GM12878 (cell line): ENCODE results near the gene CAMK2B. TPM values are rescaled to one million over a fixed set of nuclear protein-coding genes. Genes with fewer than 3 reads are reported as not detected.

Source experiments
- ATAC-seq: fragments of 200-7000 bp; cut with Tn5 transposase; 3 replicates; pipeline ENCODE4 v1.9.1; 2020; ENCODE audit warnings: mild to moderate bottlenecking, moderate library complexity
- BruUV-seq: library from RNA; stranded (reverse); fragments of 400-500 nt; replicated peaks from 2 replicates; lab custom pipeline; 2021; lab: Mats Ljungman, UMichigan
- CTCF ChIA-PET: fragments of 300-600 bp; sonication (Branson Sonifier 250); formaldehyde crosslinking; extraction: SDS; loops from one replicate; lab custom pipeline; 2021; ENCODE audit warnings: inconsistent platforms; lab: Yijun Ruan, JAX
- POLR2A ChIA-PET: fragments of 350-600 bp; formaldehyde crosslinking; extraction: SDS; loops from one replicate; lab custom pipeline; 2021; ENCODE audit warnings: inconsistent platforms; lab: Charles Lee
- RAD21 ChIA-PET: fragments of 300-600 bp; sonication (Branson Sonifier 250); formaldehyde crosslinking; loops from one replicate; lab custom pipeline; 2023; ENCODE audit warnings: antibody characterized with exemption; ENCODE audit not compliant: unreplicated experiment; lab: Charles Lee
- SMC1A ChIA-PET: fragments of 300-600 bp; sonication (Branson Sonifier 250); formaldehyde crosslinking; loops from one replicate; lab custom pipeline; 2023; ENCODE audit not compliant: unreplicated experiment, uncharacterized antibody; lab: Charles Lee
- DNase-seq: peaks from one replicate; pipeline ENCODE4 v3.0.0-alpha.2; 2011; ENCODE audit warnings: low read depth, low spot score
- FAIRE-seq: peaks from 3 replicates; lab custom pipeline; 2011; peaks lifted over from hg19 to GRCh38; lab: Jason Lieb, UNC
- H2AFZ ChIP-seq: 2 replicates; pipeline ENCODE4 v1.6.0; 2011; ENCODE audit warnings: low read depth, low read length, control low read depth; ENCODE audit not compliant: control insufficient read depth
- H3K27ac ChIP-seq: 2 replicates; pipeline ENCODE4 v1.5.1; 2011; ENCODE audit warnings: control low read depth; ENCODE audit not compliant: control insufficient read depth, insufficient read depth
- H3K27me3 ChIP-seq, 2 experiments: replicated peaks in 1 of 2; 2 replicates each; pipeline versions ENCODE4 v1.6.0 to v1.6.1; 2011; ENCODE audit warnings: low read length in 1 of 2; ENCODE audit not compliant: control insufficient read depth in 2 of 2, insufficient read depth in 2 of 2
- H3K36me3 ChIP-seq, 2 experiments: 2 replicates each; pipeline ENCODE4 v1.5.1; 2011; ENCODE audit warnings: low read length in 1 of 2; ENCODE audit not compliant: control insufficient read depth in 2 of 2, insufficient read depth in 2 of 2
- H3K4me1 ChIP-seq: 2 replicates; pipeline ENCODE4 v1.6.1; 2011; ENCODE audit warnings: mild to moderate bottlenecking, low read length, moderate library complexity, mixed read lengths; ENCODE audit not compliant: control insufficient read depth, insufficient read depth
- H3K4me2 ChIP-seq: 2 replicates; pipeline ENCODE4 v1.6.0; 2011; ENCODE audit warnings: control low read depth; ENCODE audit not compliant: control insufficient read depth, insufficient read depth
- H3K4me3 ChIP-seq: fragments of 200-600 bp; sonication (generic); 2 replicates; pipeline ENCODE4 v1.5.1; 2016
- H3K79me2 ChIP-seq: 2 replicates; pipeline ENCODE4 v1.6.0; 2011; ENCODE audit warnings: low read length; ENCODE audit not compliant: control insufficient read depth, insufficient read depth
- H3K9ac ChIP-seq: 2 replicates; pipeline ENCODE4 v1.8.0; 2011; ENCODE audit warnings: low read length, control low read depth, mixed read lengths; ENCODE audit not compliant: control insufficient read depth, insufficient read depth
- H3K9me3 ChIP-seq: replicated peaks from 3 replicates; pipeline ENCODE4 v1.5.1; 2011; ENCODE audit warnings: mild to moderate bottlenecking, low read length; ENCODE audit not compliant: control insufficient read depth, insufficient read depth
- H4K20me1 ChIP-seq: 2 replicates; pipeline ENCODE4 v1.6.0; 2011; ENCODE audit not compliant: control insufficient read depth, insufficient read depth
- ATF7 ChIP-seq: fragments of 450-650 bp; IDR thresholded peaks from 2 replicates; pipeline ENCODE4 v1.6.1; 2016; ENCODE audit warnings: low read depth, mild to moderate bottlenecking
- BHLHE40 ChIP-seq, 2 experiments: fragments of 450-650 bp in 1 of 2; IDR thresholded peaks; 2 replicates each; pipeline ENCODE4 v1.6.1; 2011 to 2017; ENCODE audit warnings: low read depth in 2 of 2, borderline replicate concordance in 1 of 2, improper control_type of control experiment in 1 of 2, low read length in 1 of 2, mild to moderate bottlenecking in 1 of 2
- CHD2 ChIP-seq: IDR thresholded peaks from 2 replicates; pipeline ENCODE4 v1.6.1; 2011; ENCODE audit warnings: low read depth, low read length, improper control_type of control experiment, borderline replicate concordance
- CHD4 ChIP-seq: fragments of 200-600 bp; sonication (generic); IDR thresholded peaks from 2 replicates; pipeline ENCODE4 v1.6.1; 2016; ENCODE audit warnings: mild to moderate bottlenecking
- EP300 ChIP-seq, 2 experiments: fragments of 150-350 bp in 1 of 2; IDR thresholded peaks; 2 replicates each; pipeline ENCODE4 v1.6.1; 2011 to 2012; ENCODE audit warnings: low read depth in 2 of 2, low read length in 2 of 2, borderline replicate concordance in 1 of 2, improper control_type of control experiment in 1 of 2, inconsistent platforms in 1 of 2; ENCODE audit not compliant: control insufficient read depth in 1 of 2
- JUNB ChIP-seq: IDR thresholded peaks from 2 replicates; pipeline ENCODE4 v1.6.1; 2016; ENCODE audit warnings: antibody characterized with exemption, mild to moderate bottlenecking
- KDM1A ChIP-seq: fragments of 200-600 bp; sonication (generic); IDR thresholded peaks from 2 replicates; pipeline ENCODE4 v1.6.1; 2016; ENCODE audit warnings: borderline replicate concordance
- LARP7 ChIP-seq: fragments of 450-650 bp; IDR thresholded peaks from 2 replicates; pipeline ENCODE4 v1.6.1; 2017; ENCODE audit warnings: mild to moderate bottlenecking
- MEF2B ChIP-seq: fragments of 450-650 bp; IDR thresholded peaks from 2 replicates; pipeline ENCODE4 v1.6.1; 2018; ENCODE audit warnings: mild to moderate bottlenecking, moderate library complexity; ENCODE audit not compliant: partially characterized antibody, poor library complexity, severe bottlenecking
- MTA2 ChIP-seq: fragments of 450-650 bp; IDR thresholded peaks from 2 replicates; pipeline ENCODE4 v1.6.1; 2016; ENCODE audit warnings: low read depth, mild to moderate bottlenecking, moderate library complexity
- NFIC ChIP-seq: IDR thresholded peaks from 2 replicates; pipeline ENCODE4 v1.6.1; 2012; ENCODE audit warnings: low read depth, mild to moderate bottlenecking, inconsistent platforms, low read length, moderate library complexity
- NFXL1 ChIP-seq: fragments of 450-650 bp; IDR thresholded peaks from 2 replicates; pipeline ENCODE4 v1.6.1; 2017; ENCODE audit warnings: antibody characterized with exemption, mild to moderate bottlenecking, borderline replicate concordance
- NR2F1 ChIP-seq: fragments of 450-650 bp; conservative IDR thresholded peaks from 2 replicates; pipeline ENCODE4 v1.6.1; 2017; ENCODE audit warnings: mild to moderate bottlenecking
- PAX5 ChIP-seq: IDR thresholded peaks from 2 replicates; pipeline ENCODE4 v1.6.1; 2011; ENCODE audit warnings: low read depth, low read length, borderline replicate concordance
- RAD21 ChIP-seq: IDR thresholded peaks from 2 replicates; pipeline ENCODE4 v1.6.1; 2011; ENCODE audit warnings: mild to moderate bottlenecking, low read depth, low read length, moderate library complexity; ENCODE audit not compliant: insufficient read depth
- RUNX3 ChIP-seq: IDR thresholded peaks from 2 replicates; pipeline ENCODE4 v1.6.1; 2012; ENCODE audit warnings: low read length, inconsistent platforms
- WGBS: methylation state at CpG from one replicate; pipeline ENCODE4 v1.1.6; 2016; ENCODE audit warnings: low lambda C conversion rate; ENCODE audit not compliant: insufficient replicate concordance, insufficient coverage; ENCODE audit errors: missing lambda C conversion rate; 5-methylcytosine and 5-hydroxymethylcytosine counted together
- in situ Hi-C: fragments of 300-500 bp; cut with MboI; formaldehyde crosslinking; loops from 9 replicates; pipeline ENCODE4 v1.14.3; 2018; ENCODE audit warnings: mixed read lengths
- intact Hi-C: fragments of 100-400 bp; cut with micrococcal nuclease; formaldehyde crosslinking; loops from one replicate; pipeline ENCODE4 v1.14.2; 2022; ENCODE audit not compliant: unreplicated experiment
- polyA plus RNA-seq, 11 experiments: library from polyadenylated mRNA; depleted of rRNA in 4 of 11; unstranded in 6 of 11; stranded (reverse) in 5 of 11; fragments of >200 nt; fragmentation: Nextera tagmentation in 4 of 11; fragmentation: Illumina TruSeq in 1 of 11; extraction: Ambion mirVana in 4 of 11; extraction: Trizol in 1 of 11; gene quantifications; 1 replicate in 1 of 11; 2 replicates in 10 of 11; pipeline versions ENCODE4 v1.2.1 to v1.2.3, GENCODE V29; 2011 to 2016; ENCODE audit warnings: inconsistent platforms in 2 of 11, missing spikeins in 2 of 11, low read depth in 1 of 11
- total RNA-seq, 4 experiments: library from RNA; depleted of rRNA in 3 of 4; stranded (reverse); fragments of >200 nt in 3 of 4; fragmentation: Illumina TruSeq in 1 of 4; extraction: Trizol in 1 of 4; gene quantifications; 2 replicates each; pipeline versions ENCODE4 v1.2.1 to v1.2.3, GENCODE V29; 2013 to 2021
- TF ChIP-seq, protein P1 (sequence below), 3 experiments: IDR thresholded peaks in 2 of 3; conservative IDR thresholded peaks in 1 of 3; 2 replicates each; pipeline ENCODE4 v1.5.1; 2011; ENCODE audit warnings: low read depth in 3 of 3, low read length in 3 of 3, mild to moderate bottlenecking in 3 of 3, control low read depth in 2 of 3, moderate library complexity in 2 of 3, inconsistent platforms in 1 of 3, mixed read lengths in 1 of 3; ENCODE audit not compliant: control insufficient read depth in 2 of 3, insufficient read depth in 1 of 3; ENCODE audit errors: extremely low read depth in 1 of 3
- TF ChIP-seq, protein P2 (sequence below): fragments of 450-650 bp; IDR thresholded peaks from 2 replicates; pipeline ENCODE4 v1.6.1; 2017; ENCODE audit warnings: low read depth, mild to moderate bottlenecking, moderate library complexity

The CAMK2B gene
- total and polyA plus RNA-seq, 10 of the 15 experiments (the other 5 are each of a cell fraction or from before 2014, with no cell fraction given) = 0.06 to 0.23 (median 0.11) TPM; not detected in 5

DNA sequence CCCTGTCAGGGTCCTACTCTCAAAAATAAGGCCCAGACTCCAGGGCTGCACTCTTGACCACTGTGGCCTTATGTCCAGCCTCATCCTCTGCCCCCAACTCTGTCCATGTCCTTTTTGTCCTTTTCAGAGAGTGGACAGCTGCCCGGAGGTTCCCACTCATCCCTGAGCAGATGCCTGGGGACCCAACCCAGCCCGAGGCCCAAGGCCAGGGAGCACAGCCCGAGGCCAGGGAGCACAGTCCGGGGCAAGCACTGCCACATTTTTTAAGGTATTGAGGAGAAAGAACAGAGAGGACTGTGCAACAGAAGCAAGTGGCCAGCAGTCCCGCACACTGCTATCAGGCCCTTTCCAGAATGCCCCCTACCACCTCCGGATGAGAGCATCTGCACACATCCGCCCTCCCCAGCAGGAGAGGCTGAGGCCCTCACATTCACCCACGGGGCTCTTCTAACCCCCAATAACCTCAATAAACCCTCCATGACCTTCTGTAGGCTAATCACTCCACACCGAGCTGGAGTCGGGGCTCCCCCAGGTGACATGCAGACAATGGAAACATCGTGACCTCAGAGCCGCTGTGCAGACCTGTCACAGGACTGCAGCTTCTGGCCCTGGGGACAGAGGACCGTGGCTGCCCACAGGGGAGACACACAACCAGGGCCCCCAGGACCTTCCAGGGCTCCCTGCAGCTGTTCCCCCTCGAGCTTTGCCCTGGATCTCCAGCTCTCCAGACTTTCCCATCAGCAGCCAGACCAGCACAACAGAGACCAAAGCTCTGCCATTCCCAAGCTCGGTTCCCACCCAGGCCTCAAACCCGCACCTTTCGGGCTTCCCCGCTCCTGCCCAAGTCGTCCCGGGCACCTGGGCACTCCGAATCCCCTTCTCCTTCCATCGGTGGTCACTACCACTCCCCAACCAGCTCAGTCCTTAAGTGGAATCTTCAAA lies 51.4 kb downstream of the CAMK2B start:
- ChIA-PET RAD21 (interaction anchor here (1.1 to 1.4 kb wide), 3 partner anchors 14 to 33 kb away, joined by 4 to 10 read pairs (median 7); no protein-coding TSS in a partner anchor), SMC1A (interaction anchor here (1.0 to 1.4 kb wide), 2 partner anchors 16 to 130 kb away, joined by 3 to 5 read pairs; no protein-coding TSS in a partner anchor), POLR2A (interaction anchor here (1.0 kb wide), 1 partner anchor 16 kb away, joined by 6 read pairs; no protein-coding TSS in a partner anchor), CTCF (interaction anchor here (1.0 kb wide), 3 partner anchors 16 to 33 kb away, joined by 3 to 4 read pairs (median 4); no protein-coding TSS in a partner anchor)
- Histone ChIP-seq H3K9ac (no peak overlapping the region), H3K4me3 (no peak overlapping the region), H3K4me2 (no peak overlapping the region), H3K27me3 (peaks cover 0 to 1% of the 10 kb centered on the region in 2 experiments; a peak in 1 of 4 replicates), H3K27ac (no peak overlapping the region), H3K9me3 (no peaks in the 10 kb centered on the region), H2AFZ (no peak overlapping the region), H3K36me3 (no peaks in the 10 kb centered on the region), H3K4me1 (no peaks in the 10 kb centered on the region), H4K20me1 (no peaks in the 10 kb centered on the region), H3K79me2 (no peaks in the 10 kb centered on the region)
- peak; percentile 82 for ATAC-seq
- BruUV-seq = no TSS peak
- in situ Hi-C loops (no loop called here), intact Hi-C loops (no loop called here)
- no peak for DNase-seq
- 45% methylated on average over 22 of the region's 22 CpGs for WGBS
- FAIRE-seq = no peak
- TF ChIP-seq BHLHE40 (IDR thresholded peaks at IDR 0.05; ENCODE audit: borderline replicate concordance in 1 of 2, low read depth in 2 of 2, low read length in 1 of 2) (peak in 1 of 2 experiments; percentile 61; a peak in 1 of 4 replicates), NFIC (no peak), RAD21 (0 out of 2 replicates have a peak, but pooled peaks have one; percentile 24), ATF7 (peak; percentile 64), KDM1A (no peak), RUNX3 (peak; percentile 41; the same call in 1 of the 2 replicates), LARP7 (no peak), CHD4 (no peak), CHD2 (0 out of 2 replicates have a peak, but pooled peaks have one; percentile 25), PAX5 (no peak), JUNB (no peak), NFXL1 (peak; percentile 47; the same call in 1 of the 2 replicates), EP300 (IDR thresholded peaks at IDR 0.05; ENCODE audit: borderline replicate concordance in 1 of 2, control insufficient read depth in 1 of 2, low read depth in 2 of 2, low read length in 2 of 2) (0 out of 4 replicates have a peak, but pooled peaks of 1 of the 2 experiments have one; percentile 22), MEF2B (peak; percentile 29), MTA2 (peak; percentile 51), NR2F1 (peak; percentile 81)
- TF ChIP-seq, protein P1, sequence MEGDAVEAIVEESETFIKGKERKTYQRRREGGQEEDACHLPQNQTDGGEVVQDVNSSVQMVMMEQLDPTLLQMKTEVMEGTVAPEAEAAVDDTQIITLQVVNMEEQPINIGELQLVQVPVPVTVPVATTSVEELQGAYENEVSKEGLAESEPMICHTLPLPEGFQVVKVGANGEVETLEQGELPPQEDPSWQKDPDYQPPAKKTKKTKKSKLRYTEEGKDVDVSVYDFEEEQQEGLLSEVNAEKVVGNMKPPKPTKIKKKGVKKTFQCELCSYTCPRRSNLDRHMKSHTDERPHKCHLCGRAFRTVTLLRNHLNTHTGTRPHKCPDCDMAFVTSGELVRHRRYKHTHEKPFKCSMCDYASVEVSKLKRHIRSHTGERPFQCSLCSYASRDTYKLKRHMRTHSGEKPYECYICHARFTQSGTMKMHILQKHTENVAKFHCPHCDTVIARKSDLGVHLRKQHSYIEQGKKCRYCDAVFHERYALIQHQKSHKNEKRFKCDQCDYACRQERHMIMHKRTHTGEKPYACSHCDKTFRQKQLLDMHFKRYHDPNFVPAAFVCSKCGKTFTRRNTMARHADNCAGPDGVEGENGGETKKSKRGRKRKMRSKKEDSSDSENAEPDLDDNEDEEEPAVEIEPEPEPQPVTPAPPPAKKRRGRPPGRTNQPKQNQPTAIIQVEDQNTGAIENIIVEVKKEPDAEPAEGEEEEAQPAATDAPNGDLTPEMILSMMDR (IDR thresholded peaks at IDR 0.05 in 2 of 3, conservative IDR thresholded peaks at IDR 0.05 in 1 of 3; ENCODE audit: control insufficient read depth in 2 of 3, extremely low read depth in 1 of 3, insufficient read depth in 1 of 3, low read depth in 3 of 3, low read length in 3 of 3) = peak in 1 of 3 experiments; percentile 16; a peak in 1 of 6 replicates
- TF ChIP-seq, protein P2, sequence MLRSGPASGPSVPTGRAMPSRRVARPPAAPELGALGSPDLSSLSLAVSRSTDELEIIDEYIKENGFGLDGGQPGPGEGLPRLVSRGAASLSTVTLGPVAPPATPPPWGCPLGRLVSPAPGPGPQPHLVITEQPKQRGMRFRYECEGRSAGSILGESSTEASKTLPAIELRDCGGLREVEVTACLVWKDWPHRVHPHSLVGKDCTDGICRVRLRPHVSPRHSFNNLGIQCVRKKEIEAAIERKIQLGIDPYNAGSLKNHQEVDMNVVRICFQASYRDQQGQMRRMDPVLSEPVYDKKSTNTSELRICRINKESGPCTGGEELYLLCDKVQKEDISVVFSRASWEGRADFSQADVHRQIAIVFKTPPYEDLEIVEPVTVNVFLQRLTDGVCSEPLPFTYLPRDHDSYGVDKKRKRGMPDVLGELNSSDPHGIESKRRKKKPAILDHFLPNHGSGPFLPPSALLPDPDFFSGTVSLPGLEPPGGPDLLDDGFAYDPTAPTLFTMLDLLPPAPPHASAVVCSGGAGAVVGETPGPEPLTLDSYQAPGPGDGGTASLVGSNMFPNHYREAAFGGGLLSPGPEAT = peak; percentile 35; the same call in 1 of the 2 replicates
